HG03575 (cell line): ENCODE measurements around the gene CNNM1.
A peak's percentile ranks its signal among the peaks of the same experiment; 100 is the strongest.

Source experiments
- ATAC-seq: cut with Tn5 transposase; IDR thresholded peaks from one replicate; pipeline ENCODE4 v1.9.1; 2021; ENCODE audit not compliant: unreplicated experiment, insufficient number of reproducible peaks, low FRiP score; ENCODE audit errors: extremely low read depth

CNNM1 gene

GRCh38 chr10:99399664-99400063 is 70.5 kb downstream of the CNNM1 start:
- ATAC-seq, result no peak

GRCh38 chr10:99403674-99404073 is 74.5 kb downstream of the CNNM1 start:
- ATAC-seq, result no peak

GRCh38 chr10:99406149-99406548 is 77.0 kb downstream of the CNNM1 start:
- ATAC-seq, result no peak

GRCh38 chr10:99410146-99410545 is 81.0 kb downstream of the CNNM1 start:
- no peak for ATAC-seq

GRCh38 chr10:99410876-99411275 is 81.7 kb downstream of the CNNM1 start:
- no peak for ATAC-seq

GRCh38 chr10:99411546-99411945 is 82.4 kb downstream of the CNNM1 start:
- ATAC-seq, result no peak

- no peak for ATAC-seq
These were observed 82.9 kb downstream of the CNNM1 start for GRCh38 chr10:99412099-99412498.

- ATAC-seq, result no peak
These were observed 89.9 kb downstream of the CNNM1 start for GRCh38 chr10:99418910-99419624.

GRCh38 chr10:99419688-99420087 is 90.5 kb downstream of the CNNM1 start:
- no peak for ATAC-seq

- no peak for ATAC-seq
These were observed 92.1 kb downstream of the CNNM1 start for GRCh38 chr10:99421233-99421739.

- ATAC-seq, result no peak
These were observed 93.5 kb downstream of the CNNM1 start for GRCh38 chr10:99422529-99423096.

- no peak for ATAC-seq
These were observed 95.5 kb downstream of the CNNM1 start for GRCh38 chr10:99424656-99425055.

GRCh38 chr10:99425204-99425603 is 96.0 kb downstream of the CNNM1 start:
- no peak for ATAC-seq

- ATAC-seq, result no peak
These were observed 97.5 kb downstream of the CNNM1 start for GRCh38 chr10:99426689-99427088.

GRCh38 chr10:99427566-99428190 is 98.5 kb downstream of the CNNM1 start:
- ATAC-seq, result no peak

- ATAC-seq, result no peak
These were observed 100.5 kb downstream of the CNNM1 start for GRCh38 chr10:99429517-99430095.

- no peak for ATAC-seq
These were observed 100.9 kb downstream of the CNNM1 start for GRCh38 chr10:99430116-99430450.

GRCh38 chr10:99430451-99431189 is 101.5 kb downstream of the CNNM1 start, which contains the start of gene GOT1:
TSS of gene GOT1 (minus strand) at chr10:99430624. CDS start at chr10:99430565, 59 bp downstream.
- ATAC-seq, result peak; percentile 93

- no peak for ATAC-seq
These were observed 102.1 kb downstream of the CNNM1 start for GRCh38 chr10:99431190-99431760.
